HG03432 (cell line): ENCODE results near the gene CRTC3.
"Not testable (repeated sequence)": the region's sequence is repeated elsewhere in the genome, so short reads cannot be mapped to it uniquely, and the experiment has no call there.

ENCODE experiments used
- ATAC-seq: cut with Tn5 transposase; IDR thresholded peaks from one replicate; pipeline ENCODE4 v1.9.1; 2021; ENCODE audit warnings: mild to moderate bottlenecking, moderate library complexity; ENCODE audit not compliant: unreplicated experiment

CRTC3 gene

DNA sequence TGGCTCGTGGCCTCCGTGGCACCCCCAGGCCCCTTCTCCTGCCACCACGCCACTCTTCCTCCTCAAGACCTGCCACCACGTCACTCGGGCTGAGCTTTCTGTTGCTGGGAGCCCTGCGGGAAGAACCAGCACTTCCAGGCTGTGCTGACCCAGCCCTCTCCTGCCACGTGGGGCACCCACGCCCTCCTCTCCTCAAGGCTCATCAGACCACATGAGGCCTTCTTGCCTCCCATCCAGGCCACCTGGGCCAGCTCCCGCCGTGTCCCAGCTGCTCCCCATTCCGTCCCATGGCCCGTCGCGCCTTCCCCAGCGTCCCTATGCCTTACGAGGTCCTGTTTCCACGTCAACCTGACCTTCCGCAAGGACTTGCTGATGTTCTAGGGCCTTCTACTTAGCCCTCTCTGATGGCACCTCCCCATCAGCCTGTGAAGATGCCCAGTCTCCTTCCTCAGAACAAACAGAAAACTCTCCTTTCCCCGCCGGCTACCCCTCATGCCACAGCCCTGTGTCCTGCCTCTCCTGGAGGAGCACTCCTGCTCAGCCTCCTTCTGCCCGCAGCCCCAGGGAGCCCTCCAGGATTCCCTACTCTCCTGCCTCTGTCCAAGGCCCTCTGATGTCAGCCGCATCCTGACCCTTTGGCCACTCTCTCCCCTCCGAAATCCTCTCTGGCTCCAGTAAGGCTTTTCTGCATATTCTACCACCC lies 116.3 kb downstream of the CRTC3 start:
- ATAC-seq: no peak

- no peak for ATAC-seq
These were observed 117.1 kb downstream of the CRTC3 start for GRCh38 chr15:90646662-90647305.

DNA sequence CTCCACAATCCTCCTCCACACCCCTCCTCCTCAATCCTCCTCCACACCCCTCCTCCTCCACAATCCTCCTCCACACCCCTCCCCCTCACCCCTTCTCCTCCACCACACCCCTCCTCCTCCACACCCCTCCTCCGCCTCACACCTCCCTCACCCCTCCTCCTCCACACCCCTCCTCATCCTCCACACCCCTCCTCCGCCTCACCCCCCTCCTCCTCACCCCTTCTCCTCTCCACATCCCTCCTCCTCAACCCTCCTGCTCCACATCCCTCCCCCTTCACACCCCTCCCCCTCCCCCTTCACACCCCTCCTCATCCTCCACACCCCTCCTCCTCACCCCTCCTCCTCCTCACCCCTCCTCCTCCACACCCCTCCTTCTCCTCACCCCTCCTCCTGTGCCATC lies 117.6 kb downstream of the CRTC3 start:
- no peak for ATAC-seq

GRCh38 chr15:90648137-90649070 lies 118.7 kb downstream of the CRTC3 start:
- ATAC-seq: peak; percentile 74

GRCh38 chr15:90650117-90650955 lies 120.6 kb downstream of the CRTC3 start:
- ATAC-seq: no peak

- ATAC-seq: no peak
These were observed 121.4 kb downstream of the CRTC3 start for GRCh38 chr15:90650956-90651689.

DNA sequence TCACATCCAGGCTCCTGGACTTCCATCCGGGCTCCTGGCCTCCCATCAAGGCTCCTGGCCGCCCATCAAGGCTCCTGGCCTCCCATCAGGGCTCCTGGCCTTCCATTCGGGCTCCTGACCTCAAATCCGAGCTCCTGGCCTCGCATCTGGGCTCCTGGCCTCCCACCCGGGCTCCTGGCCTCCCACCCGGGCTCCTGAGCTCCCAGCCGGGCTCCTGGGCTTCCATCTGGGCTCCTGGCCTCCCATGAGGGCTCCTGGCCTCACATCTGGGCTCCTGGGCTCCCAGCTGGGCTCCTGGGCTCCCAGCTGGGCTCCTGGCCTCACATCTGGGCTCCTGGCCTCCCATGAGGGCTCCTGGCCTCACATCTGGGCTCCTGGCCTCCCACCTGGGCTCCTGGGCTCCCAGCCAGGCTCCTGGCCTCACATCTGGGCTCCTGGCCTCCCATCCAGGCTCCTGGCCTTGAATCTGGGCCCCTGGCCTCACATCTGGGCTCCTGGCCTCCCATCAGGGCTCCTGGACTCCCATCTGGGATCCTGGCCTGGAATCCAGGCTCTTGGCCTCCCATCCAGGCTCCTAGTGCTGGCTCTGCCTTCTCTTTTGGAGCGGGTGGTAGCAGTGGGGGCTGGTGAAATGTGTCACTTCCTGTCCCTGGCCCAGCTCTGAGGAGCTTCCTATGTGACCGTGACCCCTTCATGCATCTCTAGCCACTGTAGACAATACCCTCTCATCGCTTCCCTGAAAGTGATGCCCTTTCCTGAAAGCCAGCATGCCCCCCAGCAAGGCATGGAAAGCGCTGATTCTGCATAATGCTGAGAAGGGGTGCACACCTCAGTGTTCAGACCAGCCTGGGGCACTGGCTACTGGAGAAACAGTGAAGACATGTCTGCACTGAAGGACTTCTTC lies 124.8 kb downstream of the CRTC3 start:
- ATAC-seq: peak; percentile 36

- peak; percentile 40 for ATAC-seq
These were observed 127.9 kb downstream of the CRTC3 start for GRCh38 chr15:90657520-90658172.

- ATAC-seq: no peak
These were observed 129.8 kb downstream of the CRTC3 start for GRCh38 chr15:90659481-90659880.

GRCh38 chr15:90660195-90660998 lies 130.7 kb downstream of the CRTC3 start:
- peak; percentile 62 for ATAC-seq

DNA sequence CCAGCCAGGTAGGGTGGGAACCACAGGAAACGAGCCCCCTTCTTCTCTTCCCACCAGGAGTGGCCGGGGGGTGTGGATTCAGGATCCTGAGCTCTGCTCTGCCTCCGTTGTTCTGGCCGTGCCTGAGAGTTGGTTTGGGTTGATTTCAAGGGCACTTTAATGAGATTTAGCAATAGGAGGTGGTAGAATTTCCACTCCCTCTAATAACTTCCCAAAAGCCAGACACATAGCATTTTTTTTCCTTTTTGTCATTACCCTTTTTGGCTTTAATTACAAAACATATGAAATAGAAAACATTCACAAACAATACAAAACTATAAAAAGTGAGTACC lies 131.2 kb downstream of the CRTC3 start:
- not testable (repeated sequence) for ATAC-seq

DNA sequence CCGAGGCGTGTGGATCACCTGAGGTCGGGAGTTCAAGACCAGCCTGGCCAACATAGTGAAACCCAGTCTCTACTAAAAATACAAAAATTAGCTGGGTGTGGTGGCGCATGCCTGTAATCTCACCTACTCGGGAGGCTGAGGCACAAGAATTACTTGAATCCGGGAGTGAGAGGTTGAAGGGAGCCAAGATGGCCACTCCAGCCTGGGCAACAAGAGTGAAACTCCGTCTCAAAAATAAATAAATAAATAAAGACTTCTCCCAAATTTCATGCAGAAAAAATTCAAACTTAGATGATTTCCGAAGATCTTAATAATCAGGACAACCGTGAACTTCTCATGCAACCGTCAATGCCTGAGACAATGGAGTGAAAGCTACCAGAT lies 134.3 kb downstream of the CRTC3 start:
- not testable (repeated sequence) for ATAC-seq

DNA sequence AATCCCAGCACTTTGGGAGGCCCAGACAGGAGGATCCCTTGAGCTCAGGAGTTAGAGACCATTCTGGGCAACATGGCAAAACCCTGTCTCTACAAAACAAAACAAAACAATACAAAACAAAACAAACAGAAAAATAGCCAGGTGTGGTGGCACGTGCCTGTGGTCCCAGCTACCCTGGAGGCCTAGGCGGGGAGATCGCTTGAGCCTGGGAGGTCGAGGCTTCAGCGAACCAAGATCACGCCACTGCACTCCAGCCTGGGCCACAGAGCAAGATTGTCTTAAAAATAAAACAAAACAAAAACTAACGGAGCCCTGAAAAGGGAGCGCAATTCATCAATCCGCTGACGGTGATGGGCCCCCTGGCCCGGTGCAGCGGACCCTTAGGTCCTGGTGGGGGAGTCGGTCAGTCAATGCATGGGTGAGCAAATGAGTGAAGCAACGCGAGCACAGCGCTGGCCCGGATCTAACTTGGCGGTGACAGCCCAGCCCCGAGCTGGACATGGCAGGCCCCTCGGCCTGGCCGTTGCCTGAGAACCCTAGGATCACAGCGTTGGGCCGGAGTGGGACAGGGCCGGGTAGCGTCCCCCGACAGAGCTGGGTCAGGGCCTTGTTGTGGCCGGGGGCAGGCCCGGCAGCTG lies 135.0 kb downstream of the CRTC3 start:
- peak; percentile 18 for ATAC-seq

- ATAC-seq: peak; percentile 71
These were observed 135.8 kb downstream of the CRTC3 start for GRCh38 chr15:90665288-90666134.

- no peak for ATAC-seq
These were observed 136.6 kb downstream of the CRTC3 start for GRCh38 chr15:90666135-90666909.
